Measurements from ENCODE around the gene GJD4.

The GJD4 gene

DNA sequence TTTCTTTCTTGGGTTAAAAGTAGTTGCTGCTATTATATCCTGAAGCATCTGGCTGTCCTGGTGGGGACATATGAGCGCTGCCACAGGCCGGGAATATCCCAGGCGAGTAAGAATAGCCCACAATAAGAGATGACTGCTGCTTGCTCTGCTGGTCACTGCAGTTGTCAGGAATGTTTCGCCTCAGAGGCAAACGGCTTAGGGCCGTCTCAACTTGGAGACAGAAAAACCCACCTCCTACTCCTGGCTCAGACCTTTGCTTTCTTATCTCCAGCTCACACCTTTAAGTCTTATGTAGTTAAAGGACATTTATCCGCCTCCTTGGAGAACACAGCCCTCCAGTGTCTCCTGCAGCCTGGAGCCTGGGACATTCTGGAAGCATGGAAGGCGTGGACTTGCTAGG lies at the start of gene GJD4:
GJD4 (plus strand) TSS at position 151 of the 400 bp plus-strand sequence; CDS start at position 378, 227 bp downstream.
- POLR2A ChIA-PET = no interaction called here
- CTCF ChIA-PET = interaction anchor here (0.7 kb wide), 1 partner anchor 645 kb away, joined by 3 read pairs; no protein-coding TSS in a partner anchor
- DNase-seq (ENCODE audit: extremely low spot score) = no peak
- no peak for TF ChIP-seq CTCF (IDR thresholded peaks at IDR 0.05; ENCODE audit: control extremely low read depth, extremely low read depth, low read depth, missing control alignments)

- POLR2A ChIA-PET = no interaction called here
- DNase-seq (ENCODE audit: extremely low spot score) = no peak
- no peak for TF ChIP-seq CTCF (IDR thresholded peaks at IDR 0.05; ENCODE audit: control extremely low read depth, extremely low read depth, low read depth, missing control alignments)
- CTCF ChIA-PET = interaction anchor here (1.2 to 6.2 kb wide), 2 partner anchors 6 to 10 kb away, joined by 3 to 59 read pairs; no protein-coding TSS in a partner anchor
Measured at GRCh38 chr10:35555962-35556930, 48.9 kb upstream of the GJD4 start.

GRCh38 chr10:35558276-35558675 lies 46.9 kb upstream of the GJD4 start:
- ChIA-PET POLR2A (no interaction called here), CTCF (no interaction called here)
- no peak for TF ChIP-seq CTCF (IDR thresholded peaks at IDR 0.05; ENCODE audit: control extremely low read depth, extremely low read depth, low read depth, missing control alignments)

GRCh38 chr10:35559416-35559815 lies 45.7 kb upstream of the GJD4 start:
- no peak for DNase-seq (ENCODE audit: extremely low spot score)
- no peak for TF ChIP-seq CTCF (IDR thresholded peaks at IDR 0.05; ENCODE audit: control extremely low read depth, extremely low read depth, low read depth, missing control alignments)
- ChIA-PET POLR2A (no interaction called here), CTCF (interaction anchor here (1.2 to 5.5 kb wide), 2 partner anchors 17 to 39 kb away, joined by 4 to 93 read pairs; no protein-coding TSS in a partner anchor)

More at GRCh38 chr10:35558276-35558675, 46.9 kb upstream of the GJD4 start:
- no peak for DNase-seq (ENCODE audit: extremely low spot score)

DNA sequence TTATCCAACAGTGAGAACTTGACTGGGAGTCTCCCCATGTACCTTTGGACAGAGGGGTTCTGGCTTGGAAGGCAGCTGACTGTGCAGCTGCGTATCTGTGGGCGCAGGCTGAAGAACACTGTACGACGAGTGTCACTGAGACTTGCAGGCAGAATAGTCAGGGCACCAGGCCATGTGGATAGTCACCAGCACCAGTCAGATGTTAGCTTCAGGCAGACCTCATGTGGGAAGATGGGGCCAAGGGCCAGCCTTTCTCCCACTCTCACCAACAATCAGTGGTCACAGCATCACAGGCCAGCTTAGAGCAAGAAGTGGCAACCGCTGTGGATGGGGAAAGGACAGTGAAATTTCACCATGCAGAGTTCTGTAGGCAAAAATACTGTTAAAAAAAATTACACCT lies 43.4 kb upstream of the GJD4 start:
- TF ChIP-seq CTCF (IDR thresholded peaks at IDR 0.05; ENCODE audit: control extremely low read depth, extremely low read depth, low read depth, missing control alignments) = no peak
- DNase-seq (ENCODE audit: extremely low spot score) = no peak
- CTCF ChIA-PET = interaction anchor here (0.9 to 5.5 kb wide), 6 partner anchors 9 to 178 kb away, joined by 3 to 93 read pairs (median 12); no protein-coding TSS in a partner anchor
- POLR2A ChIA-PET = no interaction called here

GRCh38 chr10:35562427-35562826 lies 42.7 kb upstream of the GJD4 start:
- TF ChIP-seq CTCF (IDR thresholded peaks at IDR 0.05; ENCODE audit: control extremely low read depth, extremely low read depth, low read depth, missing control alignments) = no peak
- CTCF ChIA-PET = interaction anchor here (0.6 to 5.5 kb wide), 34 partner anchors 9 to 1318 kb away, joined by 3 to 93 read pairs (median 4); partner anchors contain the start of gene CREM
- DNase-seq (ENCODE audit: extremely low spot score) = no peak
- POLR2A ChIA-PET = no interaction called here
